ENCODE results near the gene PIK3CB.

The PIK3CB gene

GRCh38 chr3:138673641-138674530 lies 160.8 kb downstream of the PIK3CB start:
- no peak for TF ChIP-seq CTCF (IDR thresholded peaks at IDR 0.05; ENCODE audit: extremely low read depth, missing control alignments)

GRCh38 chr3:138670407-138670806 lies 164.3 kb downstream of the PIK3CB start:
- TF ChIP-seq CTCF (IDR thresholded peaks at IDR 0.05; ENCODE audit: extremely low read depth, missing control alignments): no peak
- no peak for DNase-seq (ENCODE audit: low spot score)

More at GRCh38 chr3:138673641-138674530, 160.8 kb downstream of the PIK3CB start:
- DNase-seq (ENCODE audit: low spot score): no peak

GRCh38 chr3:138668107-138668506 lies 166.6 kb downstream of the PIK3CB start:
- no peak for TF ChIP-seq CTCF (IDR thresholded peaks at IDR 0.05; ENCODE audit: extremely low read depth, missing control alignments)

GRCh38 chr3:138657508-138657907 lies 177.2 kb downstream of the PIK3CB start:
- DNase-seq (ENCODE audit: low spot score): no peak
- no peak for TF ChIP-seq CTCF (IDR thresholded peaks at IDR 0.05; ENCODE audit: extremely low read depth, missing control alignments)

More at GRCh38 chr3:138668107-138668506, 166.6 kb downstream of the PIK3CB start:
- no peak for DNase-seq (ENCODE audit: low spot score)

- TF ChIP-seq CTCF (IDR thresholded peaks at IDR 0.05; ENCODE audit: extremely low read depth, missing control alignments): no peak
- DNase-seq (ENCODE audit: low spot score): no peak
Observed at GRCh38 chr3:138653567-138653966, 181.2 kb downstream of the PIK3CB start.

GRCh38 chr3:138649134-138649533 lies 185.6 kb downstream of the PIK3CB start:
- TF ChIP-seq CTCF (IDR thresholded peaks at IDR 0.05; ENCODE audit: extremely low read depth, missing control alignments): no peak
- DNase-seq (ENCODE audit: low spot score): no peak

- no peak for DNase-seq (ENCODE audit: low spot score)
Observed at GRCh38 chr3:138646513-138646912, 188.2 kb downstream of the PIK3CB start.

More at GRCh38 chr3:138646513-138646912, 188.2 kb downstream of the PIK3CB start:
- no peak for TF ChIP-seq CTCF (IDR thresholded peaks at IDR 0.05; ENCODE audit: extremely low read depth, missing control alignments)
